Spleen (tissue), 11 donors: ENCODE measurements around the gene COL27A1. TPM values are rescaled to one million over a fixed set of nuclear protein-coding genes. Genes with fewer than 3 reads are reported as not detected.

Experiments used
- DNase-seq: peaks from one replicate; pipeline ENCODE4 v3.0.0-alpha.2; 2020
- H3K27ac ChIP-seq, 8 donors: fragments of 200-600 bp; sonication (generic) in 7 of 8; 1 replicate in 4 of 8; 2 replicates in 4 of 8; pipeline versions ENCODE4 v1.5.0 to v1.8.0; 2016 to 2021; ENCODE audit warnings: inconsistent platforms in 4 of 8, mild to moderate bottlenecking in 4 of 8, moderate library complexity in 1 of 8
- H3K27me3 ChIP-seq, 7 donors: fragments of 200-600 bp; sonication (generic) in 6 of 7; replicated peaks in 1 of 7; 1 replicate in 4 of 7; 2 replicates in 3 of 7; pipeline versions ENCODE4 v1.5.0 to v1.8.0; 2016 to 2021; ENCODE audit warnings: inconsistent platforms in 3 of 7, mild to moderate bottlenecking in 1 of 7
- H3K36me3 ChIP-seq, 6 donors: fragments of 200-600 bp; sonication (generic) in 5 of 6; 1 replicate in 4 of 6; 2 replicates in 2 of 6; pipeline versions ENCODE4 v1.5.0 to v1.8.0; 2016 to 2021; ENCODE audit warnings: inconsistent platforms in 2 of 6
- H3K4me1 ChIP-seq, 6 donors: fragments of 200-600 bp; sonication (generic) in 5 of 6; 1 replicate in 3 of 6; 2 replicates in 3 of 6; pipeline versions ENCODE4 v1.5.0 to v1.8.0; 2016 to 2021; ENCODE audit warnings: inconsistent platforms in 3 of 6
- H3K4me3 ChIP-seq, 8 donors: fragments of 200-600 bp; sonication (generic) in 7 of 8; 1 replicate in 4 of 8; 2 replicates in 4 of 8; pipeline versions ENCODE4 v1.5.0 to v1.8.0; 2016 to 2021; ENCODE audit warnings: inconsistent platforms in 4 of 8, mild to moderate bottlenecking in 4 of 8, moderate library complexity in 2 of 8
- H3K9me3 ChIP-seq, 8 donors: fragments of 200-600 bp; sonication (generic) in 7 of 8; 1 replicate in 4 of 8; 2 replicates in 4 of 8; pipeline versions ENCODE4 v1.5.0 to v1.8.0; 2016 to 2021; ENCODE audit warnings: inconsistent platforms in 4 of 8
- CTCF ChIP-seq, 11 experiments: fragments of 200-600 bp in 7 of 11; fragments of 450-650 bp in 4 of 11; sonication (generic) in 4 of 11; IDR thresholded peaks in 8 of 11; conservative IDR thresholded peaks in 3 of 11; 1 replicate in 7 of 11; 2 replicates in 4 of 11; pipeline versions ENCODE4 v1.4.0 to v1.8.0; 2016 to 2021; ENCODE audit warnings: antibody characterized with exemption in 11 of 11, inconsistent platforms in 4 of 11, mild to moderate bottlenecking in 1 of 11
- POLR2A ChIP-seq, 3 donors: fragments of 450-650 bp; IDR thresholded peaks; one replicate each; pipeline ENCODE4 v1.5.1; 2017; ENCODE audit warnings: antibody characterized with exemption in 3 of 3, mild to moderate bottlenecking in 1 of 3
- POLR2AphosphoS5 ChIP-seq, 3 donors: sonication (generic); formaldehyde crosslinking; IDR thresholded peaks; one replicate each; pipeline ENCODE4 v1.5.1; 2017; ENCODE audit warnings: antibody characterized with exemption in 3 of 3
- WGBS, 5 donors: extraction: QIAGEN DNeasy Blood & Tissue Kit in 3 of 5; methylation state at CpG; one replicate each; pipeline versions ENCODE4 v1.1.5 to v1.1.7; 2013 to 2018; 5-methylcytosine and 5-hydroxymethylcytosine counted together
- intact Hi-C: fragments of 100-400 bp; cut with DNase I; formaldehyde crosslinking; loops from one replicate; pipeline ENCODE4 v1.15.0; 2023; ENCODE audit warnings: low total_unique reads
- polyA plus RNA-seq, 3 donors: library from polyadenylated mRNA; stranded (reverse); fragments of 200-250 nt; gene quantifications; one replicate each; pipeline ENCODE4 v1.2.1, GENCODE V29; 2013
- total RNA-seq, 7 donors: library from RNA; depleted of rRNA in 3 of 7; stranded (reverse); fragments of >200 nt in 3 of 7; fragmentation: NEBNext Ultra II Directional in 4 of 7; extraction: Animal tissue kit (Norgen Biotek cat#: 25700) in 4 of 7; gene quantifications; one replicate each; pipeline versions ENCODE4 v1.1.0 to v1.2.1, GENCODE V29; 2016 to 2021
- donor health status: healthy with polysubstance abuse.
- donor health status: DM: no; HTN: no; CAD: no; lungs with moderate emphysema.
- donor health status: DM: no; HTN: no; CAD: no.
- donor health status: Bipolar disorder and iron deficiency.
- donor health status: healthy.
- donor health status: DM: no; HTN: no; CAD: no.
- donor health status: DM: yes; HTN: yes; CAD: no.

Gene COL27A1
- total and polyA plus RNA-seq, 10 donors: 2.1 to 23.4 (median 6.1) TPM

- Histone ChIP-seq H3K36me3 (no peaks in the 10 kb centered on the region), H3K9me3 (no peaks in the 10 kb centered on the region), H3K27ac (no peak overlapping the region), H3K4me3 (no peak overlapping the region), H3K27me3 (no peaks in the 10 kb centered on the region), H3K4me1 (peaks cover 0 to 13% (median 0%) of the 10 kb centered on the region in 6 donors)
- intact Hi-C loops: no loop called here
- WGBS, 5 donors: 86 to 94% (median 91%) methylated on average over 11 of the region's 11 CpGs
- TF ChIP-seq CTCF (IDR thresholded peaks at IDR 0.05 in 8 of 11, conservative IDR thresholded peaks at IDR 0.05 in 3 of 11) (no peak), POLR2AphosphoS5 (IDR thresholded peaks at IDR 0.05) (no peak), POLR2A (IDR thresholded peaks at IDR 0.05) (no peak)
- DNase-seq: no peak
Observed at GRCh38 chr9:114203410-114204140, 48.2 kb downstream of the COL27A1 start.

- peaks cover 0 to 15% (median 0%) of the 10 kb centered on the region in 6 donors for H3K4me1 ChIP-seq
- no peaks in the 10 kb centered on the region for H3K36me3 ChIP-seq
- no peak overlapping the region for H3K27ac ChIP-seq
- no peak for TF ChIP-seq POLR2AphosphoS5 (IDR thresholded peaks at IDR 0.05)
- no peak for TF ChIP-seq POLR2A (IDR thresholded peaks at IDR 0.05)
- no peak for TF ChIP-seq CTCF (IDR thresholded peaks at IDR 0.05 in 8 of 11, conservative IDR thresholded peaks at IDR 0.05 in 3 of 11)
- peak; percentile 30 for DNase-seq
- H3K27me3 ChIP-seq: no peaks in the 10 kb centered on the region
- H3K9me3 ChIP-seq: no peaks in the 10 kb centered on the region
- intact Hi-C loops: no loop called here
- H3K4me3 ChIP-seq: no peak overlapping the region
- WGBS, 5 donors: 71 to 88% (median 72%) methylated on average over 4 of the region's 4 CpGs
Observed at GRCh38 chr9:114204265-114204664, 48.9 kb downstream of the COL27A1 start.

DNA sequence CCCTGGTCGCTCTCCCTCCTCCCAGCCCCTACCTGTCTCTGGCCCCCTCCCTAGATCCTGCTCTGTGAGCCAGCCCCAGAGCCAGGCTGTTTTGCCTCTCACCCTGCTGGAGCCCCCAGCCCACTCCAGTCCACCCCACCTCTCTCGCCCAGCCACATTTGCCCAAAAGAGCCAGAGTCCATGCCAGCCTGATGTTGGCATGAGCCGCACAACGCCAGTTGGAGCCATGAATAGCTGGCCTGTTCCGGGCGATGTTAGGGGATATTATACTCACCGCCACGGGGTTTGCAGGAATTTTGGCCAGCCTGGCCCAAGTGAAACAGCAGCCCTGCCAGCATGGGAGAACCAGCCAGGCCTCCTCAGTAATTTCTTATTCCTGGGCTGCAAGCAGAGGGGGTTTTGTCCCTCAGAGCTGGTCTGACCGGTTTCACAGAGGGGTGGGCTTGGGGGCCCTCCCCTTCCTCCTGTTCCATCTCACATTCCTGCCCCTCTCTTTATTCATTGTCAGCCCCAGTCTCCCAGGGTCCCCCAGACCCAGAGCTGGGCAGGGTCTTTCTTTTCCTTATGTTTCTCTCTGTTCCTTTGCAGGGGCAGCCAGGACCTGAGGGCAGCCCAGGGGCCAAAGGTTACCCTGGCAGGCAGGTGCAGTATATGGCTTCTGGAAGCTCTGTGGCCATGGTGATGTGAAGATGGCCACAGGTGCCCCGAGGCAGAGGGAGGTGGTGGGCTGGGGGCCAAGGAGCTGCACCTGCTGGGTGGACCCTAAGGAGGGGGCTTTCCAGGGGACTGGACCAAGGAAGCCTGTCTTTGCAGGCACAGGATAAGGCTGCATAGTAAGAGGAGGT, 50.1 kb downstream of the COL27A1 start:
- Histone ChIP-seq H3K9me3 (no peaks in the 10 kb centered on the region), H3K36me3 (no peaks in the 10 kb centered on the region), H3K27ac (no peak overlapping the region), H3K4me3 (no peak overlapping the region), H3K4me1 (peaks cover 0 to 15% (median 0%) of the 10 kb centered on the region in 6 donors), H3K27me3 (no peaks in the 10 kb centered on the region)
- WGBS, 5 donors: 83 to 92% (median 87%) methylated on average over 9 to 10 of the region's 10 CpGs
- no peak for DNase-seq
- intact Hi-C loops: no loop called here
- TF ChIP-seq CTCF (IDR thresholded peaks at IDR 0.05 in 8 of 11, conservative IDR thresholded peaks at IDR 0.05 in 3 of 11): no peak
- TF ChIP-seq POLR2A (IDR thresholded peaks at IDR 0.05): no peak
- TF ChIP-seq POLR2AphosphoS5 (IDR thresholded peaks at IDR 0.05): no peak
